Osteoblast (primary cell): Measurements from ENCODE around the gene GDF11. TPM values are rescaled to one million over a fixed set of nuclear protein-coding genes. Genes with fewer than 3 reads are reported as not detected.

Source experiments
- DNase-seq: peaks from one replicate; pipeline ENCODE4 v3.0.0; 2011; ENCODE audit warnings: low spot score, mixed read lengths; ENCODE audit not compliant: insufficient read length; ENCODE audit errors: missing footprints
- H2AFZ ChIP-seq: 2 replicates; pipeline ENCODE4 v1.6.0; 2011; ENCODE audit warnings: mild to moderate bottlenecking, low read length
- H3K27ac ChIP-seq: 2 replicates; pipeline ENCODE4 v1.5.1; 2011; ENCODE audit warnings: mild to moderate bottlenecking, low read depth, low read length, moderate library complexity
- H3K27me3 ChIP-seq: 2 replicates; pipeline ENCODE4 v1.6.0; 2012; ENCODE audit warnings: mild to moderate bottlenecking, control low read depth, inconsistent platforms, low read length, moderate library complexity; ENCODE audit not compliant: insufficient read depth
- H3K36me3 ChIP-seq: 2 replicates; pipeline ENCODE4 v1.5.1; 2011; ENCODE audit warnings: mild to moderate bottlenecking, low read length, control low read depth, moderate library complexity; ENCODE audit not compliant: insufficient read depth
- H3K4me1 ChIP-seq: 2 replicates; pipeline ENCODE4 v1.5.1; 2011; ENCODE audit warnings: mild to moderate bottlenecking, low read length, control low read depth, moderate library complexity; ENCODE audit not compliant: insufficient read depth
- H3K4me2 ChIP-seq: 2 replicates; pipeline ENCODE4 v1.6.0; 2011; ENCODE audit warnings: mild to moderate bottlenecking, low read length; ENCODE audit not compliant: insufficient read depth
- H3K4me3 ChIP-seq: fragments of 200-600 bp; sonication (generic); 3 replicates; pipeline ENCODE4 v1.5.1; 2012; ENCODE audit warnings: mild to moderate bottlenecking, low read length, inconsistent platforms; ENCODE audit not compliant: insufficient read depth
- H3K79me2 ChIP-seq: 2 replicates; pipeline ENCODE4 v1.6.0; 2012; ENCODE audit warnings: mild to moderate bottlenecking, low read length, control low read depth, inconsistent platforms; ENCODE audit not compliant: insufficient read depth
- H3K9me3 ChIP-seq: 2 replicates; pipeline ENCODE4 v1.5.1; 2011; ENCODE audit warnings: low read depth, low read length, control low read depth
- H4K20me1 ChIP-seq: 2 replicates; pipeline ENCODE4 v1.6.0; 2012; ENCODE audit warnings: mild to moderate bottlenecking, low read length, control low read depth; ENCODE audit not compliant: insufficient read depth
- total RNA-seq: library from RNA; depleted of rRNA; stranded (reverse); fragments of >200 nt; gene quantifications from 2 replicates; pipeline ENCODE4 v1.2.3, GENCODE V29; 2012
- TF ChIP-seq, protein P1 (sequence below): IDR thresholded peaks from 2 replicates; pipeline ENCODE4 v1.5.1; 2011; ENCODE audit warnings: mild to moderate bottlenecking, low read depth, low read length, moderate library complexity; ENCODE audit errors: extremely low read depth

Gene GDF11
- total RNA-seq, 1 donor, result 4.3 TPM

DNA sequence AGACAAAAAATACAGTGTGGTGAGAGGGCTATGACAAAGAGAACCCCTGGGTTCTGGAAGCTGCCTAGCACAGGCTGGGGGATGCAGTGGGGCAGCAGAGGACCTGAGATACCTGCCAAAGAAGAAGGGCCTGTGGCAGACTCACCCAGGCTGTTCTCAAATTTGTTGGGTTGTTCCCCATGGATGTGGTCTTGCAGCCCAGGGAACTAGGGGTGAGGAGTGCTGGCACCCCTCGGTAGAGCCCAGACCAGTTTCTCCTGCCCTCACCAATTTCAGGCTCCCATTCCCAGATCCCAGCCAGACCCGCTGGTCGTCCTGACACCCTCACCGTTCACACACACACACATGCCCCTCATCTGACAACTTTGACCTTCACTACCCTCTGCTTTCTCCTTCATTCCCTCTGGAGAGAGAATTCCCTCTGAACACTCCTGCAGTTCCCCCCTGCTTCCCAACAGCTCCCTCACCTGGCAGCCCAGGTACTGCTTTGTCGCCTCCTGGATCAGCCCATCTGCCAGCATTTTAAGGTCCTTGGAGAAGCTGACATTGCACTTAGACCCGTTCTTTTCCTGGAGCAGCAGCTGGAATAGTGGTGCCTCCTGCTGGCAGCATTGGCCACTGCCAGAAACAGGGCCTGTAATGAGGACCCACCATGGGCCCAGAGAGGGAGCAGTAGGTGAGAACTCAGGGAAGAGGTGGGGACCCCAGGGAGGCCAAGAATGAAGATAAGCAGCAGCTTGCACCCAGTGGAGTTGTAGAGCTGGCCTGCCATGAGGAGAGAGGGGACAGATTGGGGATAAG is 5.9 kb upstream of the GDF11 start:
- Histone ChIP-seq H4K20me1 (peaks cover 3% of the 10 kb centered on the region), H3K36me3 (no peaks in the 10 kb centered on the region), H3K27me3 (no peaks in the 10 kb centered on the region), H3K79me2 (peaks cover 5% of the 10 kb centered on the region), H3K9me3 (no peaks in the 10 kb centered on the region), H2AFZ (peak overlapping the region; percentile 92), H3K4me3 (no peak overlapping the region), H3K4me2 (peak overlapping the region; percentile 96), H3K4me1 (peaks cover 13% of the 10 kb centered on the region), H3K27ac (no peak overlapping the region)
- TF ChIP-seq, protein P1, sequence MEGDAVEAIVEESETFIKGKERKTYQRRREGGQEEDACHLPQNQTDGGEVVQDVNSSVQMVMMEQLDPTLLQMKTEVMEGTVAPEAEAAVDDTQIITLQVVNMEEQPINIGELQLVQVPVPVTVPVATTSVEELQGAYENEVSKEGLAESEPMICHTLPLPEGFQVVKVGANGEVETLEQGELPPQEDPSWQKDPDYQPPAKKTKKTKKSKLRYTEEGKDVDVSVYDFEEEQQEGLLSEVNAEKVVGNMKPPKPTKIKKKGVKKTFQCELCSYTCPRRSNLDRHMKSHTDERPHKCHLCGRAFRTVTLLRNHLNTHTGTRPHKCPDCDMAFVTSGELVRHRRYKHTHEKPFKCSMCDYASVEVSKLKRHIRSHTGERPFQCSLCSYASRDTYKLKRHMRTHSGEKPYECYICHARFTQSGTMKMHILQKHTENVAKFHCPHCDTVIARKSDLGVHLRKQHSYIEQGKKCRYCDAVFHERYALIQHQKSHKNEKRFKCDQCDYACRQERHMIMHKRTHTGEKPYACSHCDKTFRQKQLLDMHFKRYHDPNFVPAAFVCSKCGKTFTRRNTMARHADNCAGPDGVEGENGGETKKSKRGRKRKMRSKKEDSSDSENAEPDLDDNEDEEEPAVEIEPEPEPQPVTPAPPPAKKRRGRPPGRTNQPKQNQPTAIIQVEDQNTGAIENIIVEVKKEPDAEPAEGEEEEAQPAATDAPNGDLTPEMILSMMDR, result peak; percentile 97
- DNase-seq, result peak; percentile 96

DNA sequence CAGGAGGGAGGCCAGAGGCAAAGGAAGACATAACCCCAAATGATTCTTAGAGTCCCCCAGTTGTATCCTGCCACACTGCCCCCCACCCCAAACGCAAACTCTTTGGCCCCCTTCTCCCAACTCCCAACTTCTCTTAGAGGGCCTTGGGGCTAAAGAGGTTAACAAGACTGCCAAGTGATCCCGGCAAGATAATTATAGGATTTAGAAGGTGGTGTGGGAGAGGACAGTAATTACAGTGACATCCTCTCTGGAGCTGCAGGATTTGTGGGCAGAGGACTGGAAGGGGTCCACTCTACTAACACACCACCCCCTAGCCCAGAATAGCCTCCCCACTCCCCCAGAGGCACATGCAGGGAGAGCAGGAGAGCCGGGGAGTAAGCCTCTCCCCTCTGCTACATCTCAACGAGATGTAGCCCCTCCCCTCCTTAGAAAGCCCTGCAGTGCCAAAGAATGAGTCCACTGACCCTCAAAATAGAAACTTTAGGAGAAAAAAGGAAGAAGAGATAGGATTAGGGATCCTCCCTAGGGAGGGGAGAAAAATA is 5.3 kb upstream of the GDF11 start:
- Histone ChIP-seq H3K4me1 (peaks cover 16% of the 10 kb centered on the region), H4K20me1 (no peaks in the 10 kb centered on the region), H3K9me3 (no peaks in the 10 kb centered on the region), H3K27me3 (no peaks in the 10 kb centered on the region), H3K4me2 (peak overlapping the region; percentile 96), H3K36me3 (no peaks in the 10 kb centered on the region), H3K27ac (peak overlapping the region; percentile 60), H3K4me3 (peak overlapping the region; percentile 81), H2AFZ (peak overlapping the region; percentile 92), H3K79me2 (no peaks in the 10 kb centered on the region)
- TF ChIP-seq, protein P1, result peak; percentile 5
- no peak for DNase-seq

DNA sequence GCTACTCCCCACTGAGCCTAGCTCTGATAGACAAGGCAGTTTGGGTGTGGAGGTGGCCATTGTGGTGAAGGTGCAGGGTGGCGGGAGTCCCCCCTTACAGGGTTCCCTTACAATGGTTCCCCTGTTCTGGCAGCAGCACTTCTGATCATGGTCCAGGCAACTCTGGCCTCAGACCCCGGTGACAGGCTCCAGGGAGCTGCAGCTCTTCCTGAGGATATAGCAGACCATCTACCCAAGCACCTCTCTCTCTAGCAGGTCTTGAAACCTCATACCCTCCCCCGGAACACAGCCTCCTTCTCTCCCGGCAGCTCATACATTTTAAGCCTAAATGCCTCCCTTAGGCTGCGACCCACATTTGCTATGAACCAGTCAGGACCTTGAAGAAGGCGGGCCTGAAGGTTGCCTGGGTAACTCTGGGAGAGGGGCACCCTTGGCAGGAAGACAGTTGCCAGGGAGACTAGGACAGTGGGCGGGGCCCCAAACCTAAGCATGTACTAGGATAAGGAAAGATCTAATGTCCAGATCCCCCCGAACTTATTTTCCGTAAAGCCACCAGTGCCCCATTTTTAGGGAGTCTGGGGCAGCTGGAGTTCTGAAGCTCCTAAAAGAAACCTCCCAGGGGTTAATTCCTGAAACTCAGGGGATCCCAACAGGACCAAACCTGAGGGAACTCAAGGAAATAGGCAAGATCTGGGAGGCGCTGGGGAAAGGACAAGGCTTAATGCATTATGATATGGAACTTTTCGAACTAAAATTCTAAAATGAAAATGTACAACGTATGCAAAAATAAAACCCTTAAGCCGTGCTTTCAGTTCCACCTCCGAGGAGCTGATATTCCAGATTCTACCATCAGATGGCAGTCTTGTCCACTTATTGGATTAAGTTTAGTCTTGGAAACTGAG is 4.5 kb upstream of the GDF11 start:
- no peaks in the 10 kb centered on the region for H3K79me2 ChIP-seq
- H3K36me3 ChIP-seq, result no peaks in the 10 kb centered on the region
- no peaks in the 10 kb centered on the region for H3K9me3 ChIP-seq
- DNase-seq, result no peak
- TF ChIP-seq, protein P1, result peak; percentile 79
- no peaks in the 10 kb centered on the region for H3K27me3 ChIP-seq
- peak overlapping the region; percentile 92 for H2AFZ ChIP-seq
- peak overlapping the region; percentile 60 for H3K27ac ChIP-seq
- H3K4me2 ChIP-seq, result peak overlapping the region; percentile 96
- peaks cover 17% of the 10 kb centered on the region for H3K4me1 ChIP-seq
- peak overlapping the region; percentile 81 for H3K4me3 ChIP-seq
- no peaks in the 10 kb centered on the region for H4K20me1 ChIP-seq
